KMS-11 (cell line): Measurements from ENCODE around the gene JOSD2.

Experiments
- H2AFZ ChIP-seq: fragments of 200-600 bp; sonication (generic); 2 replicates; pipeline ENCODE4 v1.6.1; 2016; ENCODE audit warnings: antibody characterized with exemption, mixed run types, low read depth
- H3K27ac ChIP-seq: fragments of 200-600 bp; sonication (generic); 2 replicates; pipeline ENCODE4 v1.6.1; 2016; ENCODE audit warnings: mild to moderate bottlenecking, mixed run types
- H3K27me3 ChIP-seq: fragments of 200-600 bp; sonication (generic); 2 replicates; pipeline ENCODE4 v1.6.1; 2017; ENCODE audit warnings: mild to moderate bottlenecking, low read depth, mixed run types, moderate library complexity; ENCODE audit not compliant: insufficient read depth
- H3K36me3 ChIP-seq: fragments of 200-600 bp; sonication (generic); 2 replicates; pipeline ENCODE4 v1.6.1; 2017; ENCODE audit warnings: mild to moderate bottlenecking, mixed run types; ENCODE audit not compliant: insufficient read depth
- H3K4me1 ChIP-seq: fragments of 200-600 bp; sonication (generic); 2 replicates; pipeline ENCODE4 v1.6.1; 2016; ENCODE audit warnings: mild to moderate bottlenecking, low read depth, mixed run types; ENCODE audit not compliant: poor library complexity, severe bottlenecking
- H3K4me2 ChIP-seq: fragments of 200-600 bp; sonication (generic); 2 replicates; pipeline ENCODE4 v1.7.0; 2016; ENCODE audit warnings: mild to moderate bottlenecking, mixed run types
- H3K4me3 ChIP-seq: fragments of 200-600 bp; sonication (generic); IDR thresholded peaks from 2 replicates; pipeline ENCODE4 v1.6.1; 2017; ENCODE audit warnings: low read depth, low read length, mixed read lengths; ENCODE audit not compliant: insufficient read depth
- H3K79me2 ChIP-seq: fragments of 200-600 bp; sonication (generic); 2 replicates; pipeline ENCODE4 v1.6.1; 2016; ENCODE audit warnings: low read depth, mixed run types; ENCODE audit not compliant: insufficient read depth
- H3K9ac ChIP-seq: fragments of 200-600 bp; sonication (generic); 2 replicates; pipeline ENCODE4 v1.6.1; 2016; ENCODE audit warnings: mild to moderate bottlenecking, mixed run types
- H4K20me1 ChIP-seq: fragments of 200-600 bp; sonication (generic); 2 replicates; pipeline ENCODE4 v1.6.1; 2016; ENCODE audit warnings: mild to moderate bottlenecking, mixed run types; ENCODE audit not compliant: insufficient read depth
- CTCF ChIP-seq: fragments of 200-600 bp; sonication (generic); conservative IDR thresholded peaks from 2 replicates; pipeline ENCODE4 v1.6.1; 2017; ENCODE audit warnings: low read depth, mild to moderate bottlenecking, antibody characterized with exemption, low read length, moderate library complexity, mixed read lengths

Gene JOSD2

GRCh38 chr19:50510121-50510670, 795 bp downstream of the JOSD2 start:
- Histone ChIP-seq H4K20me1 (no peaks in the 10 kb centered on the region), H3K4me3 (no peak overlapping the region), H3K36me3 (no peaks in the 10 kb centered on the region), H2AFZ (peak overlapping the region; percentile 86), H3K9ac (peak overlapping the region; percentile 76), H3K27me3 (peaks cover 10% of the 10 kb centered on the region; the same call in 1 of the 2 replicates), H3K4me2 (peak overlapping the region; percentile 85), H3K27ac (peak overlapping the region; percentile 58), H3K79me2 (no peaks in the 10 kb centered on the region; the same call in 1 of the 2 replicates), H3K4me1 (no peaks in the 10 kb centered on the region)
- TF ChIP-seq CTCF: no peak

GRCh38 chr19:50509366-50509765, 1.6 kb downstream of the JOSD2 start:
- no peak for TF ChIP-seq CTCF
- Histone ChIP-seq H2AFZ (no peak overlapping the region), H3K36me3 (no peaks in the 10 kb centered on the region), H3K4me1 (no peaks in the 10 kb centered on the region), H3K27me3 (peaks cover 10% of the 10 kb centered on the region; the same call in 1 of the 2 replicates), H4K20me1 (no peaks in the 10 kb centered on the region), H3K79me2 (no peaks in the 10 kb centered on the region; the same call in 1 of the 2 replicates), H3K4me2 (no peak overlapping the region), H3K9ac (no peak overlapping the region), H3K4me3 (no peak overlapping the region), H3K27ac (no peak overlapping the region)

- Histone ChIP-seq H3K27me3 (0 out of 2 replicates have a peak, but pooled peaks cover 5% of the 10 kb centered on the region), H3K79me2 (no peaks in the 10 kb centered on the region; the same call in 1 of the 2 replicates), H3K4me3 (no peak overlapping the region), H2AFZ (no peak overlapping the region), H3K36me3 (no peaks in the 10 kb centered on the region), H3K9ac (no peak overlapping the region), H3K27ac (no peak overlapping the region), H3K4me1 (no peaks in the 10 kb centered on the region), H3K4me2 (no peak overlapping the region), H4K20me1 (no peaks in the 10 kb centered on the region)
- no peak for TF ChIP-seq CTCF
Measured at GRCh38 chr19:50508843-50509190, 2.2 kb downstream of the JOSD2 start.

- Histone ChIP-seq H4K20me1 (no peaks in the 10 kb centered on the region), H3K27me3 (no peaks in the 10 kb centered on the region), H2AFZ (no peak overlapping the region), H3K79me2 (no peaks in the 10 kb centered on the region; the same call in 1 of the 2 replicates), H3K4me3 (no peak overlapping the region), H3K4me2 (no peak overlapping the region), H3K4me1 (no peaks in the 10 kb centered on the region), H3K27ac (no peak overlapping the region), H3K36me3 (no peaks in the 10 kb centered on the region), H3K9ac (no peak overlapping the region)
- no peak for TF ChIP-seq CTCF
Measured at GRCh38 chr19:50507376-50507775, 3.6 kb downstream of the JOSD2 start.
